Measurements from ENCODE around the gene MED12L. TPM values are rescaled to one million over a fixed set of nuclear protein-coding genes. Genes with fewer than 3 reads are reported as not detected.

MED12L gene
- total and polyA plus RNA-seq, 10 of the 15 experiments (the other 5 are each of a cell fraction or from before 2014, with no cell fraction given): 0.01 to 0.06 (median 0.03) TPM; not detected in 2

GRCh38 chr3:151460228-151460627, 374.8 kb downstream of the MED12L start:
- no peak for TF ChIP-seq FOXK2 (IDR thresholded peaks at IDR 0.05)
- no peak for TF ChIP-seq EP300 (IDR thresholded peaks at IDR 0.05; ENCODE audit: borderline replicate concordance in 1 of 2, control insufficient read depth in 1 of 2, low read depth in 2 of 2, low read length in 2 of 2)
- no peak for TF ChIP-seq MTA2 (IDR thresholded peaks at IDR 0.05; ENCODE audit: low read depth)
- Histone ChIP-seq H3K36me3 (ENCODE audit: control insufficient read depth in 2 of 2, insufficient read depth in 2 of 2, low read length in 1 of 2) (no peaks in the 10 kb centered on the region), H3K9me3 (replicated peaks; ENCODE audit: control insufficient read depth, insufficient read depth, low read length) (no peaks in the 10 kb centered on the region), H3K27me3 (replicated peaks in 1 of 2; ENCODE audit: control insufficient read depth in 2 of 2, insufficient read depth in 2 of 2, low read length in 1 of 2) (peaks cover 3% of the 10 kb centered on the region in 2 experiments), H3K4me3 (no peak overlapping the region), H4K20me1 (ENCODE audit: control insufficient read depth, insufficient read depth) (no peaks in the 10 kb centered on the region), H3K4me1 (ENCODE audit: control insufficient read depth, insufficient read depth, low read length) (no peaks in the 10 kb centered on the region), H3K79me2 (ENCODE audit: control insufficient read depth, insufficient read depth, low read length) (no peaks in the 10 kb centered on the region), H3K9ac (ENCODE audit: control insufficient read depth, insufficient read depth, low read length) (no peak overlapping the region), H3K27ac (ENCODE audit: control insufficient read depth, insufficient read depth) (no peak overlapping the region), H3K4me2 (ENCODE audit: control insufficient read depth, insufficient read depth) (no peak overlapping the region), H2AFZ (ENCODE audit: control insufficient read depth, low read depth, low read length) (no peak overlapping the region)
- 39% methylated on average over 2 of the region's 2 CpGs for WGBS (ENCODE audit: insufficient coverage, insufficient replicate concordance, low lambda C conversion rate, missing lambda C conversion rate)
- ChIA-PET RAD21 (ENCODE audit: unreplicated experiment) (interaction anchor here (1.1 kb wide), 1 partner anchor 9 kb away, joined by 3 read pairs; no protein-coding TSS in a partner anchor), SMC1A (ENCODE audit: uncharacterized antibody, unreplicated experiment) (interaction anchor here (0.7 to 1.0 kb wide), 2 partner anchors 8 to 160 kb away, joined by 3 read pairs; no protein-coding TSS in a partner anchor), CTCF (interaction anchor here (1.2 to 1.5 kb wide), 3 partner anchors 8 to 21 kb away, joined by 4 to 11 read pairs (median 4); no protein-coding TSS in a partner anchor), POLR2A (no interaction called here)
- FAIRE-seq (no peak), DNase-seq (ENCODE audit: low read depth, low spot score) (no peak), ATAC-seq (no peak)
- in situ Hi-C loops (cut with MboI) (no loop called here), intact Hi-C loops (cut with micrococcal nuclease; ENCODE audit: unreplicated experiment) (loop anchor here (10.0 kb wide), 1 partner anchor 195 kb away; no protein-coding TSS in a partner anchor)
- BruUV-seq (replicated peaks): no TSS peak

GRCh38 chr3:151460774-151461450, 375.4 kb downstream of the MED12L start, which contains the start of gene IGSF10:
TSS of gene IGSF10 (minus strand) at chr3:151461061. CDS start at chr3:151458709, 2,352 bp downstream.
- CTCF ChIA-PET: no interaction called here
- RAD21 ChIA-PET (ENCODE audit: unreplicated experiment): interaction anchor here (1.1 kb wide), 1 partner anchor 8 kb away, joined by 3 read pairs; no protein-coding TSS in a partner anchor
- no peak for TF ChIP-seq NKRF (conservative IDR thresholded peaks at IDR 0.05)
- TF ChIP-seq IRF5 (IDR thresholded peaks at IDR 0.05; ENCODE audit: borderline replicate concordance): no peak
- no peak for TF ChIP-seq WRNIP1 (IDR thresholded peaks at IDR 0.05; ENCODE audit: borderline replicate concordance, low read depth, low read length)
- TF ChIP-seq KDM1A (IDR thresholded peaks at IDR 0.05; ENCODE audit: borderline replicate concordance): no peak
- TF ChIP-seq POU2F2 (IDR thresholded peaks at IDR 0.05; ENCODE audit: borderline replicate concordance, low read depth, low read length): no peak
- no peak for TF ChIP-seq MTA2 (IDR thresholded peaks at IDR 0.05; ENCODE audit: low read depth)
- TF ChIP-seq SMC3 (IDR thresholded peaks at IDR 0.05; ENCODE audit: borderline replicate concordance, low read length): no peak

More at GRCh38 chr3:151460774-151461450, 375.4 kb downstream of the MED12L start, which contains the start of gene IGSF10:
- intact Hi-C loops (cut with micrococcal nuclease; ENCODE audit: unreplicated experiment) (loop anchor here (10.0 kb wide), 1 partner anchor 194 kb away; no protein-coding TSS in a partner anchor), in situ Hi-C loops (cut with MboI) (no loop called here)
- Histone ChIP-seq H3K4me2 (ENCODE audit: control insufficient read depth, insufficient read depth) (no peak within 1 kb of the TSS), H3K27ac (ENCODE audit: control insufficient read depth, insufficient read depth) (no peak within 1 kb of the TSS), H4K20me1 (ENCODE audit: control insufficient read depth, insufficient read depth) (no peaks in the 10 kb centered on the region), H3K9me3 (replicated peaks; ENCODE audit: control insufficient read depth, insufficient read depth, low read length) (no peaks in the 10 kb centered on the region), H3K79me2 (ENCODE audit: control insufficient read depth, insufficient read depth, low read length) (no peaks in the 10 kb centered on the region), H2AFZ (ENCODE audit: control insufficient read depth, low read depth, low read length) (no peak within 1 kb of the TSS), H3K4me1 (ENCODE audit: control insufficient read depth, insufficient read depth, low read length) (no peaks in the 10 kb centered on the region), H3K36me3 (ENCODE audit: control insufficient read depth in 2 of 2, insufficient read depth in 2 of 2, low read length in 1 of 2) (no peaks in the 10 kb centered on the region), H3K4me3 (no peak within 1 kb of the TSS), H3K9ac (ENCODE audit: control insufficient read depth, insufficient read depth, low read length) (no peak within 1 kb of the TSS), H3K27me3 (replicated peaks in 1 of 2; ENCODE audit: control insufficient read depth in 2 of 2, insufficient read depth in 2 of 2, low read length in 1 of 2) (peaks cover 3% of the 10 kb centered on the region in 2 experiments)
- FAIRE-seq (no peak), DNase-seq (ENCODE audit: low read depth, low spot score) (no peak), ATAC-seq (no peak)
- POLR2A ChIA-PET: no interaction called here
- no TSS peak for BruUV-seq (replicated peaks)
- SMC1A ChIA-PET (ENCODE audit: uncharacterized antibody, unreplicated experiment): no interaction called here
- WGBS (ENCODE audit: insufficient coverage, insufficient replicate concordance, low lambda C conversion rate, missing lambda C conversion rate): 49% methylated on average over 27 of the region's 40 CpGs

Measured in GM12878 (cell line).